ENCODE measurements around the gene AHCY.
"Not testable (repeated sequence)": the region's sequence is repeated elsewhere in the genome, so short reads cannot be mapped to it uniquely, and the experiment has no call there.

AHCY gene

GRCh38 chr20:34296468-34296867 lies 6.7 kb downstream of the AHCY start:
- DNase-seq (ENCODE audit: low spot score) = no peak

- DNase-seq (ENCODE audit: low spot score) = no peak
These were observed 7.9 kb downstream of the AHCY start for GRCh38 chr20:34295284-34295683.

- DNase-seq (ENCODE audit: low spot score) = no peak
These were observed 8.6 kb downstream of the AHCY start for GRCh38 chr20:34294563-34294962.

GRCh38 chr20:34293589-34293988 lies 9.6 kb downstream of the AHCY start:
- DNase-seq (ENCODE audit: low spot score) = no peak

- no peak for DNase-seq (ENCODE audit: low spot score)
These were observed 10.0 kb downstream of the AHCY start for GRCh38 chr20:34293119-34293518.

GRCh38 chr20:34292496-34292895 lies 10.7 kb downstream of the AHCY start:
- DNase-seq (ENCODE audit: low spot score) = no peak

- DNase-seq (ENCODE audit: low spot score) = no peak
These were observed 12.7 kb downstream of the AHCY start for GRCh38 chr20:34290471-34290870.

GRCh38 chr20:34287500-34287899 lies 15.7 kb downstream of the AHCY start:
- DNase-seq (ENCODE audit: low spot score) = not testable (repeated sequence)

- no peak for DNase-seq (ENCODE audit: low spot score)
These were observed 17.7 kb downstream of the AHCY start for GRCh38 chr20:34285450-34285849.

GRCh38 chr20:34283844-34284243 lies 19.3 kb downstream of the AHCY start:
- DNase-seq (ENCODE audit: low spot score) = no peak

GRCh38 chr20:34282041-34282440 lies 21.1 kb downstream of the AHCY start:
- DNase-seq (ENCODE audit: low spot score) = no peak

GRCh38 chr20:34281177-34281576 lies 22.0 kb downstream of the AHCY start:
- DNase-seq (ENCODE audit: low spot score) = no peak

- DNase-seq (ENCODE audit: low spot score) = no peak
These were observed 28.5 kb downstream of the AHCY start for GRCh38 chr20:34274694-34275093.

GRCh38 chr20:34271956-34272355 lies 31.2 kb downstream of the AHCY start:
- DNase-seq (ENCODE audit: low spot score) = no peak

GRCh38 chr20:34269996-34270627 lies 33.0 kb downstream of the AHCY start:
- no peak for DNase-seq (ENCODE audit: low spot score)

GRCh38 chr20:34268851-34269636 lies 34.1 kb downstream of the AHCY start:
- DNase-seq (ENCODE audit: low spot score) = peak; percentile 10

GRCh38 chr20:34268145-34268544 lies 35.0 kb downstream of the AHCY start:
- DNase-seq (ENCODE audit: low spot score) = no peak

GRCh38 chr20:34264141-34264540 lies 39.0 kb downstream of the AHCY start:
- no peak for DNase-seq (ENCODE audit: low spot score)

GRCh38 chr20:34263468-34263867 lies 39.7 kb downstream of the AHCY start:
- DNase-seq (ENCODE audit: low spot score) = not testable (repeated sequence)

GRCh38 chr20:34262488-34263288 lies 40.5 kb downstream of the AHCY start:
- no peak for DNase-seq (ENCODE audit: low spot score)

GRCh38 chr20:34260208-34260942 lies 42.8 kb downstream of the AHCY start:
- no peak for DNase-seq (ENCODE audit: low spot score)

GRCh38 chr20:34256629-34257124 lies 46.5 kb downstream of the AHCY start:
- no peak for DNase-seq (ENCODE audit: low spot score)

Data from globus pallidus (tissue), 1 donor.